CD4-positive, CD25-positive, alpha-beta regulatory T cell (primary cell): ENCODE results near the gene CYTH3. TPM values are rescaled to one million over a fixed set of nuclear protein-coding genes. Genes with fewer than 3 reads are reported as not detected.
"Not testable (repeated sequence)": the region's sequence is repeated elsewhere in the genome, so short reads cannot be mapped to it uniquely, and the experiment has no call there.

Experiments used
- ATAC-seq, 2 donors: fragments of 150-1000 bp; cut with Tn5 transposase; one replicate each; pipeline ENCODE4 v1.10.0; 2021; ENCODE audit warnings: low read depth in 2 of 2, moderate number of reproducible peaks in 2 of 2, moderate library complexity in 1 of 2
- DNase-seq, 3 donors: peaks; one replicate each; pipeline versions ENCODE4 v3.0.0 to v3.0.0-alpha.2; 2012 to 2022; ENCODE audit warnings: mixed read lengths in 1 of 3
- H3K27ac ChIP-seq: one replicate; pipeline ENCODE4 v1.7.0; 2013; ENCODE audit warnings: mild to moderate bottlenecking, low read length; ENCODE audit not compliant: insufficient read depth, poor library complexity, severe bottlenecking
- H3K27me3 ChIP-seq: one replicate; pipeline ENCODE4 v1.7.0; 2013; ENCODE audit warnings: low read length; ENCODE audit not compliant: control insufficient read depth, insufficient read depth
- H3K36me3 ChIP-seq: one replicate; pipeline ENCODE4 v1.7.0; 2013; ENCODE audit warnings: mild to moderate bottlenecking, low read length, moderate library complexity; ENCODE audit not compliant: control insufficient read depth, insufficient read depth
- H3K4me1 ChIP-seq: 2 replicates; pipeline ENCODE4 v1.7.0; 2013; ENCODE audit warnings: mild to moderate bottlenecking, low read length; ENCODE audit not compliant: insufficient read depth, control insufficient read depth, poor library complexity, severe bottlenecking
- H3K4me3 ChIP-seq: one replicate; pipeline ENCODE4 v1.7.0; 2013; ENCODE audit warnings: low read depth, mild to moderate bottlenecking, low read length, moderate library complexity
- H3K9me3 ChIP-seq, 2 experiments: 1 replicate in 1 of 2; 2 replicates in 1 of 2; pipeline ENCODE4 v1.7.0; 2013; ENCODE audit warnings: low read length in 2 of 2, mild to moderate bottlenecking in 1 of 2, moderate library complexity in 1 of 2; ENCODE audit not compliant: control insufficient read depth in 2 of 2
- H3K27ac Mint-ChIP-seq, 3 donors: one replicate each; pipeline ENCODE4 v1.8.0; 2020 to 2022; ENCODE audit warnings: mild to moderate bottlenecking in 3 of 3, mixed read lengths in 3 of 3, moderate library complexity in 2 of 3
- H3K27me3 Mint-ChIP-seq: one replicate; pipeline ENCODE4 v1.8.0; 2022; ENCODE audit warnings: mild to moderate bottlenecking, mixed read lengths
- H3K36me3 Mint-ChIP-seq: one replicate; pipeline ENCODE4 v1.8.0; 2020; ENCODE audit warnings: mixed read lengths
- H3K4me1 Mint-ChIP-seq, 4 donors: one replicate each; pipeline ENCODE4 v1.8.0; 2020 to 2022; ENCODE audit warnings: mixed read lengths in 4 of 4, mild to moderate bottlenecking in 1 of 4
- H3K4me3 Mint-ChIP-seq, 4 donors: one replicate each; pipeline ENCODE4 v1.8.0; 2020 to 2022; ENCODE audit warnings: mild to moderate bottlenecking in 4 of 4, mixed read lengths in 4 of 4, moderate library complexity in 3 of 4
- H3K9me3 Mint-ChIP-seq, 7 donors: one replicate each; pipeline ENCODE4 v1.8.0; 2020 to 2022; ENCODE audit warnings: mixed read lengths in 7 of 7, mild to moderate bottlenecking in 3 of 7, moderate library complexity in 2 of 7
- polyA plus RNA-seq, 4 donors: library from polyadenylated mRNA; unstranded; fragments of 300-500 nt; fragmentation: Illumina TruSeq; gene quantifications; one replicate each; pipeline ENCODE4 v1.2.3, GENCODE V29; 2021
- total RNA-seq: library from RNA; stranded (reverse); gene quantifications from one replicate; pipeline ENCODE4 v1.2.3, GENCODE V29; 2022

CYTH3 gene
- total and polyA plus RNA-seq, 5 donors from 2014 or later = 1.4 to 14.3 (median 3.8) TPM

- no peak overlapping the region for H3K27ac Mint-ChIP-seq
- ATAC-seq (no peak), DNase-seq (no peak)
- Histone ChIP-seq H3K36me3 (peaks cover 63% of the 10 kb centered on the region), H3K9me3 (no peaks in the 10 kb centered on the region), H3K27ac (no peak overlapping the region), H3K4me3 (no peak overlapping the region), H3K27me3 (no peaks in the 10 kb centered on the region), H3K4me1 (no peaks in the 10 kb centered on the region)
- no peaks in the 10 kb centered on the region for H3K4me1 Mint-ChIP-seq
- H3K36me3 Mint-ChIP-seq = peaks cover 46% of the 10 kb centered on the region
- H3K9me3 Mint-ChIP-seq = peaks cover 0 to 1% (median 0%) of the 10 kb centered on the region in 7 donors
- H3K4me3 Mint-ChIP-seq = no peak overlapping the region
- no peaks in the 10 kb centered on the region for H3K27me3 Mint-ChIP-seq
Measured at GRCh38 chr7:6155596-6155995, 116.8 kb downstream of the CYTH3 start.

GRCh38 chr7:6154542-6155404 is 117.7 kb downstream of the CYTH3 start:
- Mint-ChIP-seq H3K9me3 (peaks cover 0 to 1% (median 0%) of the 10 kb centered on the region in 7 donors), H3K4me1 (no peaks in the 10 kb centered on the region), H3K27me3 (no peaks in the 10 kb centered on the region), H3K27ac (no peak overlapping the region), H3K36me3 (peaks cover 51% of the 10 kb centered on the region), H3K4me3 (no peak overlapping the region)
- H3K9me3 ChIP-seq = no peaks in the 10 kb centered on the region
- H3K27me3 ChIP-seq = no peaks in the 10 kb centered on the region
- H3K4me3 ChIP-seq = no peak overlapping the region
- H3K27ac ChIP-seq = no peak overlapping the region
- ATAC-seq (no peak), DNase-seq (no peak)
- H3K36me3 ChIP-seq = peaks cover 67% of the 10 kb centered on the region
- H3K4me1 ChIP-seq = no peaks in the 10 kb centered on the region

DNA sequence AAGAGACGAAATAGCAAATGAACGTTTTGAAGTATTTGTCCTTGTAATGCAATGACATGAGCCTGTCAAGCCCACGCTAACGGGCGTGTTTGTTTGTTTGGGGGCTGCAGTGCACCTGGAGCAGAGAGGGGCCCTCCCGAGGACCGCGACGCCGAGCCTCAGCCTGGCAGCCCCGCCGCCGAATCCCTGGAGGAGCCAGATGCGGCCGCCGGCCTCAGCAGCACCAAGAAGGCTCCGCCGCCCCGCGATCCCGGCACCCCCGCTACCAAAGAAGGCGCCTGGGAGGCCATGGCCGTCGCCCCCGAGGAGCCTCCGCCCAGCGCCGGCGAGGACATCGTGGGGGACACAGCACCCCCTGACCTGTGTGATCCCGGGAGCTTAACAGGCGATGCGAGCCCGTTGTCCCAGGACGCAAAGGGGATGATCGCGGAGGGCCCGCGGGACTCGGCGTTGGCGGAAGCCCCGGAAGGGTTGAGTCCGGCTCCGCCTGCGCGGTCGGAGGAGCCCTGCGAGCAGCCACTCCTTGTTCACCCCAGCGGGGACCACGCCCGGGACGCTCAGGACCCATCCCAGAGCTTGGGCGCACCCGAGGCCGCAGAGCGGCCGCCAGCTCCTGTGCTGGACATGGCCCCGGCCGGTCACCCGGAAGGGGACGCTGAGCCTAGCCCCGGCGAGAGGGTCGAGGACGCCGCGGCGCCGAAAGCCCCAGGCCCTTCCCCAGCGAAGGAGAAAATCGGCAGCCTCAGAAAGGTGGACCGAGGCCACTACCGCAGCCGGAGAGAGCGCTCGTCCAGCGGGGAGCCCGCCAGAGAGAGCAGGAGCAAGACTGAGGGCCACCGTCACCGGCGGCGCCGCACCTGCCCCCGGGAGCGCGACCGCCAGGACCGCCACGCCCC is 118.5 kb downstream of the CYTH3 start:
- peaks cover 60% of the 10 kb centered on the region for H3K36me3 Mint-ChIP-seq
- H3K9me3 Mint-ChIP-seq = peaks cover 0 to 1% (median 0%) of the 10 kb centered on the region in 7 donors
- no peak for ATAC-seq
- DNase-seq = no peak
- H3K27ac Mint-ChIP-seq = no peak overlapping the region
- H3K4me1 ChIP-seq = no peaks in the 10 kb centered on the region
- H3K27me3 ChIP-seq = no peaks in the 10 kb centered on the region
- H3K9me3 ChIP-seq = no peaks in the 10 kb centered on the region
- H3K4me3 Mint-ChIP-seq = no peak overlapping the region
- no peaks in the 10 kb centered on the region for H3K4me1 Mint-ChIP-seq
- no peaks in the 10 kb centered on the region for H3K27me3 Mint-ChIP-seq
- H3K27ac ChIP-seq = no peak overlapping the region
- H3K36me3 ChIP-seq = peaks cover 70% of the 10 kb centered on the region
- H3K4me3 ChIP-seq = no peak overlapping the region

GRCh38 chr7:6151994-6152735 is 120.3 kb downstream of the CYTH3 start:
- Mint-ChIP-seq H3K27me3 (no peaks in the 10 kb centered on the region), H3K36me3 (peaks cover 66% of the 10 kb centered on the region), H3K27ac (no peak overlapping the region), H3K9me3 (peaks cover 0 to 2% (median 0%) of the 10 kb centered on the region in 7 donors), H3K4me3 (peak overlapping the region in 1 of 4 donors; percentile 21), H3K4me1 (no peaks in the 10 kb centered on the region)
- ATAC-seq = no peak
- DNase-seq = no peak
- Histone ChIP-seq H3K27me3 (no peaks in the 10 kb centered on the region), H3K27ac (no peak overlapping the region), H3K9me3 (no peaks in the 10 kb centered on the region), H3K4me1 (no peaks in the 10 kb centered on the region), H3K4me3 (no peak overlapping the region), H3K36me3 (peaks cover 74% of the 10 kb centered on the region)

DNA sequence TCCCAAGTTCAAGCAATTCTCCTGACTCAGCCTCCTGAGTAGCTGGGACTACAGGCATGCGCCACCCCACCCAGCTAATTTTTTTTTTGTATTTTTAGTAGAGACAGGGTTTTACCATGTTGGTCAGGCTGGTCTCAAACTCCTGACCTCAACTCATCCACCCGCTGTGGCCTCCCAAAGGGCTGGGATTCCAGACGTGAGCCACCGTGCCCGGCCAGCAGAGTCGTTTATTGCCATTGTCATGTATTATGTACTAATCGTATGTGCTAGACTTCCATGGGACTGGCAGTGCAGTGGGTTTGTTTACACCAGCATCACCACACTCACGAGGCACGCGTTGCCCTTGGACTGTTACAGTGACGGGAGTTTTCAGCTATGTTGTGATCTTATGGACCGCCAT is 120.9 kb downstream of the CYTH3 start:
- not testable (repeated sequence) for H3K27ac ChIP-seq, H3K27ac Mint-ChIP-seq, H3K4me1 ChIP-seq, H3K9me3 ChIP-seq, ATAC-seq, DNase-seq, H3K4me3 ChIP-seq, H3K9me3 Mint-ChIP-seq, H3K27me3 Mint-ChIP-seq, H3K4me3 Mint-ChIP-seq, H3K4me1 Mint-ChIP-seq, H3K27me3 ChIP-seq
- peaks cover 74% of the 10 kb centered on the region for H3K36me3 ChIP-seq
- H3K36me3 Mint-ChIP-seq = peaks cover 67% of the 10 kb centered on the region

GRCh38 chr7:6149996-6150395 is 122.4 kb downstream of the CYTH3 start:
- H3K36me3 Mint-ChIP-seq = peaks cover 67% of the 10 kb centered on the region
- Histone ChIP-seq H3K27me3 (no peaks in the 10 kb centered on the region), H3K9me3 (no peaks in the 10 kb centered on the region), H3K4me1 (no peaks in the 10 kb centered on the region), H3K4me3 (no peak overlapping the region), H3K27ac (no peak overlapping the region), H3K36me3 (peaks cover 82% of the 10 kb centered on the region)
- ATAC-seq (no peak), DNase-seq (no peak)
- no peak overlapping the region for H3K4me3 Mint-ChIP-seq
- peaks cover 0 to 2% (median 0%) of the 10 kb centered on the region in 7 donors for H3K9me3 Mint-ChIP-seq
- H3K27ac Mint-ChIP-seq = no peak overlapping the region
- H3K27me3 Mint-ChIP-seq = no peaks in the 10 kb centered on the region
- no peaks in the 10 kb centered on the region for H3K4me1 Mint-ChIP-seq

- no peak for DNase-seq
- Histone ChIP-seq H3K4me1 (no peaks in the 10 kb centered on the region), H3K27me3 (no peaks in the 10 kb centered on the region), H3K27ac (no peak overlapping the region), H3K36me3 (peaks cover 91% of the 10 kb centered on the region), H3K9me3 (no peaks in the 10 kb centered on the region), H3K4me3 (no peak overlapping the region)
- H3K27ac Mint-ChIP-seq = peak overlapping the region in 1 of 3 donors; percentile 53
- no peak overlapping the region for H3K4me3 Mint-ChIP-seq
- peaks cover 70% of the 10 kb centered on the region for H3K36me3 Mint-ChIP-seq
- ATAC-seq = no peak
- no peaks in the 10 kb centered on the region for H3K27me3 Mint-ChIP-seq
- peaks cover 0 to 2% (median 0%) of the 10 kb centered on the region in 7 donors for H3K9me3 Mint-ChIP-seq
- H3K4me1 Mint-ChIP-seq = peaks cover 0 to under 1% (median 0%) of the 10 kb centered on the region in 4 donors
Measured at GRCh38 chr7:6148724-6149360, 123.6 kb downstream of the CYTH3 start.
